Caco-2 (cell line): ENCODE results near the gene KLHL29. TPM values are rescaled to one million over a fixed set of nuclear protein-coding genes. Genes with fewer than 3 reads are reported as not detected.

Experiments used
- BruUV-seq: library from RNA; stranded (reverse); fragments of 400-500 nt; replicated peaks from 2 replicates; lab custom pipeline; 2021; lab: Mats Ljungman, UMichigan
- CTCF ChIA-PET: fragments of 300-600 bp; sonication (Branson Sonifier 250); formaldehyde crosslinking; loops from one replicate; lab custom pipeline; 2022; ENCODE audit warnings: antibody characterized with exemption; lab: Charles Lee
- POLR2A ChIA-PET: fragments of 300-600 bp; sonication (Branson Sonifier 250); formaldehyde crosslinking; loops from one replicate; lab custom pipeline; 2022; ENCODE audit warnings: antibody characterized with exemption; lab: Charles Lee
- DNase-seq, 2 experiments: peaks; one replicate each; pipeline versions ENCODE4 v3.0.0 to v3.0.0-alpha.2; 2020 to 2022
- H3K27me3 ChIP-seq: replicated peaks from 2 replicates; pipeline ENCODE4 v1.6.0; 2011; ENCODE audit warnings: low read length; ENCODE audit not compliant: control insufficient read depth, insufficient read depth
- H3K36me3 ChIP-seq: 2 replicates; pipeline ENCODE4 v1.5.1; 2011; ENCODE audit warnings: low read length; ENCODE audit not compliant: control insufficient read depth, insufficient read depth
- H3K4me1 ChIP-seq: fragments of 250-450 bp; sonication (Bioruptor Pico); 2 replicates; pipeline ENCODE4 v1.5.1; 2020; ENCODE audit warnings: mild to moderate bottlenecking
- H3K4me3 ChIP-seq: 2 replicates; pipeline ENCODE4 v1.5.1; 2011; ENCODE audit warnings: low read depth, mild to moderate bottlenecking, control low read depth, low read length
- H3K9me3 ChIP-seq: fragments of 250-450 bp; sonication (Bioruptor Pico); 2 replicates; pipeline ENCODE4 v1.5.1; 2020; ENCODE audit warnings: mild to moderate bottlenecking, moderate library complexity
- H3K27ac Mint-ChIP-seq: one replicate; pipeline ENCODE4 v1.8.0; 2022; ENCODE audit warnings: mixed read lengths; ENCODE audit not compliant: unreplicated experiment
- H3K27me3 Mint-ChIP-seq: one replicate; pipeline ENCODE4 v1.8.0; 2022; ENCODE audit warnings: mixed read lengths; ENCODE audit not compliant: insufficient read depth, unreplicated experiment
- H3K36me3 Mint-ChIP-seq: one replicate; pipeline ENCODE4 v1.8.0; 2022; ENCODE audit warnings: mild to moderate bottlenecking, mixed read lengths; ENCODE audit not compliant: insufficient read depth, unreplicated experiment
- H3K4me1 Mint-ChIP-seq: one replicate; pipeline ENCODE4 v1.8.0; 2022; ENCODE audit warnings: low read depth, mixed read lengths; ENCODE audit not compliant: unreplicated experiment
- H3K4me3 Mint-ChIP-seq: one replicate; pipeline ENCODE4 v1.8.0; 2022; ENCODE audit warnings: mild to moderate bottlenecking, moderate library complexity, mixed read lengths; ENCODE audit not compliant: unreplicated experiment
- H3K9me3 Mint-ChIP-seq: one replicate; pipeline ENCODE4 v1.8.0; 2022; ENCODE audit warnings: mixed read lengths; ENCODE audit not compliant: unreplicated experiment
- CTCF ChIP-seq, 2 experiments: fragments of 200-600 bp in 1 of 2; IDR thresholded peaks; 1 replicate in 1 of 2; 2 replicates in 1 of 2; pipeline versions ENCODE4 v1.5.1 to v1.8.0; 2011 to 2022; ENCODE audit warnings: antibody characterized with exemption in 1 of 2, control low read depth in 1 of 2, inconsistent platforms in 1 of 2, low read depth in 1 of 2, low read length in 1 of 2, mild to moderate bottlenecking in 1 of 2, moderate library complexity in 1 of 2; ENCODE audit not compliant: insufficient read depth in 1 of 2, severe bottlenecking in 1 of 2, unreplicated experiment in 1 of 2
- intact Hi-C: fragments of 100-400 bp; cut with micrococcal nuclease; formaldehyde crosslinking; loops from one replicate; pipeline ENCODE4 v1.10.0; 2022; ENCODE audit not compliant: unreplicated experiment
- total RNA-seq: library from RNA; stranded (reverse); gene quantifications from 2 replicates; pipeline ENCODE4 v1.2.3, GENCODE V29; 2022

KLHL29 gene
- total RNA-seq, 1 experiment from 2014 or later = 0.61 TPM

GRCh38 chr2:23694058-23695045 is 309.4 kb downstream of the KLHL29 start:
- CTCF ChIA-PET = no interaction called here
- Mint-ChIP-seq H3K4me3 (no peak overlapping the region), H3K27me3 (no peaks in the 10 kb centered on the region), H3K27ac (no peak overlapping the region), H3K4me1 (no peaks in the 10 kb centered on the region), H3K9me3 (no peaks in the 10 kb centered on the region), H3K36me3 (peaks cover 5% of the 10 kb centered on the region)
- POLR2A ChIA-PET = no interaction called here
- Histone ChIP-seq H3K27me3 (no peaks in the 10 kb centered on the region), H3K36me3 (no peaks in the 10 kb centered on the region; the same call in 1 of the 2 replicates), H3K9me3 (no peaks in the 10 kb centered on the region), H3K4me1 (no peaks in the 10 kb centered on the region), H3K4me3 (no peak overlapping the region)
- intact Hi-C loops = no loop called here
- no TSS peak for BruUV-seq
- no peak for TF ChIP-seq CTCF (IDR thresholded peaks at IDR 0.05; ENCODE audit: insufficient read depth in 1 of 2, low read depth in 1 of 2, low read length in 1 of 2, severe bottlenecking in 1 of 2, unreplicated experiment in 1 of 2)
- no peak for DNase-seq

- no peaks in the 10 kb centered on the region for H3K4me1 ChIP-seq
- CTCF ChIA-PET = interaction anchor here (0.6 kb wide), 1 partner anchor 34 kb away, joined by 4 read pairs; no protein-coding TSS in a partner anchor
- no peak overlapping the region for H3K4me3 Mint-ChIP-seq
These were observed 310.4 kb downstream of the KLHL29 start for GRCh38 chr2:23695214-23695889.

More at GRCh38 chr2:23695214-23695889, 310.4 kb downstream of the KLHL29 start:
- Mint-ChIP-seq H3K36me3 (peaks cover 5% of the 10 kb centered on the region), H3K9me3 (peaks cover 9% of the 10 kb centered on the region), H3K27ac (no peak overlapping the region), H3K4me1 (no peaks in the 10 kb centered on the region), H3K27me3 (no peaks in the 10 kb centered on the region)
- Histone ChIP-seq H3K27me3 (no peaks in the 10 kb centered on the region), H3K36me3 (no peaks in the 10 kb centered on the region; the same call in 1 of the 2 replicates), H3K9me3 (no peaks in the 10 kb centered on the region), H3K4me3 (no peak overlapping the region)
- peak in 1 of 2 experiments; percentile 24 for DNase-seq
- POLR2A ChIA-PET = no interaction called here
- no TSS peak for BruUV-seq
- intact Hi-C loops = no loop called here
- no peak for TF ChIP-seq CTCF (IDR thresholded peaks at IDR 0.05; ENCODE audit: insufficient read depth in 1 of 2, low read depth in 1 of 2, low read length in 1 of 2, severe bottlenecking in 1 of 2, unreplicated experiment in 1 of 2)
